GM23338 (cell line): ENCODE data around the gene ESRP2. TPM values are rescaled to one million over a fixed set of nuclear protein-coding genes. Genes with fewer than 3 reads are reported as not detected.

ENCODE experiments used
- ATAC-seq: fragments of 200-7000 bp; cut with Tn5 transposase; 3 replicates; pipeline ENCODE4 v1.9.1; 2020
- DNase-seq: peaks from one replicate; pipeline ENCODE4 v3.0.0-alpha.2; 2015; ENCODE audit warnings: low spot score
- H2AFZ ChIP-seq: fragments of 200-600 bp; sonication (generic); 2 replicates; pipeline ENCODE4 v1.8.0; 2016; ENCODE audit warnings: antibody characterized with exemption, mild to moderate bottlenecking, moderate library complexity
- H3F3A ChIP-seq: fragments of 200-600 bp; sonication (generic); replicated peaks from 2 replicates; pipeline ENCODE4 v1.8.0; 2017; ENCODE audit warnings: antibody characterized with exemption, mixed run types, low read depth
- H3K27ac ChIP-seq: fragments of 200-600 bp; sonication (generic); 2 replicates; pipeline ENCODE4 v1.6.1; 2016; ENCODE audit warnings: low read depth
- H3K27me3 ChIP-seq: fragments of 200-600 bp; sonication (generic); 2 replicates; pipeline ENCODE4 v1.8.0; 2016; ENCODE audit warnings: mild to moderate bottlenecking, mixed run types, moderate library complexity; ENCODE audit not compliant: insufficient read depth
- H3K36me3 ChIP-seq: fragments of 200-600 bp; sonication (generic); 2 replicates; pipeline ENCODE4 v1.8.0; 2016; ENCODE audit warnings: mild to moderate bottlenecking; ENCODE audit not compliant: insufficient read depth
- H3K4me1 ChIP-seq: fragments of 200-600 bp; sonication (generic); 2 replicates; pipeline ENCODE4 v1.8.0; 2016; ENCODE audit warnings: mild to moderate bottlenecking, moderate library complexity; ENCODE audit not compliant: insufficient read depth
- H3K4me2 ChIP-seq: fragments of 200-600 bp; sonication (generic); 2 replicates; pipeline ENCODE4 v1.7.1; 2017; ENCODE audit warnings: mixed run types
- H3K4me3 ChIP-seq: fragments of 200-600 bp; sonication (generic); 2 replicates; pipeline ENCODE4 v1.6.1; 2016; ENCODE audit warnings: mixed run types
- H3K79me2 ChIP-seq: fragments of 200-600 bp; sonication (generic); replicated peaks from 2 replicates; pipeline ENCODE4 v1.8.0; 2017; ENCODE audit warnings: mild to moderate bottlenecking; ENCODE audit not compliant: insufficient read depth
- H3K9me2 ChIP-seq: fragments of 200-600 bp; sonication (generic); 2 replicates; pipeline ENCODE4 v1.8.0; 2017; ENCODE audit not compliant: insufficient read depth
- H4K20me1 ChIP-seq: fragments of 200-600 bp; sonication (generic); replicated peaks from 2 replicates; pipeline ENCODE4 v1.8.0; 2017; ENCODE audit warnings: mild to moderate bottlenecking; ENCODE audit not compliant: insufficient read depth
- H3K27ac Mint-ChIP-seq: 2 replicates; pipeline ENCODE4 v1.8.0; 2020; ENCODE audit warnings: inconsistent platforms, mild to moderate bottlenecking, moderate library complexity, mixed read lengths
- H3K27me3 Mint-ChIP-seq: 3 replicates; pipeline ENCODE4 v1.8.0; 2022; ENCODE audit warnings: low read depth, mild to moderate bottlenecking, moderate library complexity, mixed read lengths, inconsistent platforms; ENCODE audit not compliant: insufficient read depth, poor library complexity
- H3K36me3 Mint-ChIP-seq: 3 replicates; pipeline ENCODE4 v1.8.0; 2021; ENCODE audit warnings: low read depth, mild to moderate bottlenecking, inconsistent platforms, moderate library complexity, mixed read lengths
- H3K4me1 Mint-ChIP-seq: 3 replicates; pipeline ENCODE4 v1.8.0; 2020; ENCODE audit warnings: mild to moderate bottlenecking, inconsistent platforms, mixed read lengths
- H3K4me3 Mint-ChIP-seq: 3 replicates; pipeline ENCODE4 v1.8.0; 2021; ENCODE audit warnings: moderate library complexity, mild to moderate bottlenecking, inconsistent platforms, mixed read lengths
- H3K9me3 Mint-ChIP-seq: 3 replicates; pipeline ENCODE4 v1.8.0; 2020; ENCODE audit warnings: moderate library complexity, mild to moderate bottlenecking, inconsistent platforms, mixed read lengths
- CREB1 ChIP-seq: fragments of 250-450 bp; sonication (Bioruptor Pico); IDR thresholded peaks from 2 replicates; pipeline ENCODE4 v1.5.0; 2020; ENCODE audit warnings: low read depth, mild to moderate bottlenecking, moderate library complexity
- CTCF ChIP-seq, 2 experiments: fragments of 200-600 bp in 1 of 2; sonication (generic) in 1 of 2; conservative IDR thresholded peaks; 2 replicates each; pipeline versions ENCODE4 v1.5.1 to v1.6.1; 2016 to 2017; ENCODE audit warnings: antibody characterized with exemption in 2 of 2, low read depth in 2 of 2, mild to moderate bottlenecking in 2 of 2, moderate library complexity in 1 of 2
- EZH2 ChIP-seq: fragments of 200-600 bp; sonication (generic); IDR thresholded peaks from one replicate; pipeline ENCODE4 v1.8.0; 2017; ENCODE audit warnings: antibody characterized with exemption, mild to moderate bottlenecking, low read depth; ENCODE audit not compliant: unreplicated experiment
- EZH2phosphoT487 ChIP-seq: fragments of 200-600 bp; sonication (generic); IDR thresholded peaks from one replicate; pipeline ENCODE4 v1.8.1; 2018; ENCODE audit warnings: antibody characterized with exemption; ENCODE audit not compliant: unreplicated experiment
- JUNB ChIP-seq: IDR thresholded peaks from one replicate; pipeline ENCODE4 v1.6.1; 2016; ENCODE audit warnings: antibody characterized with exemption; ENCODE audit not compliant: unreplicated experiment
- NANOG ChIP-seq: IDR thresholded peaks from 2 replicates; pipeline ENCODE4 v1.6.1; 2016; ENCODE audit warnings: antibody characterized with exemption, borderline replicate concordance
- POLR2AphosphoS5 ChIP-seq: IDR thresholded peaks from 2 replicates; pipeline ENCODE4 v1.6.1; 2016; ENCODE audit warnings: antibody characterized with exemption, low read depth
- STAT1 ChIP-seq: IDR thresholded peaks from one replicate; pipeline ENCODE4 v1.6.1; 2016; ENCODE audit warnings: antibody characterized with exemption; ENCODE audit not compliant: unreplicated experiment
- ZNF114 ChIP-seq: fragments of 250-450 bp; sonication (Bioruptor Pico); IDR thresholded peaks from 2 replicates; pipeline ENCODE4 v1.5.0; 2020; ENCODE audit warnings: mild to moderate bottlenecking, moderate library complexity
- ZNF331 ChIP-seq: fragments of 250-450 bp; sonication (Bioruptor Pico); IDR thresholded peaks from 2 replicates; pipeline ENCODE4 v1.5.0; 2020; ENCODE audit warnings: low read depth, mild to moderate bottlenecking, moderate library complexity
- polyA plus RNA-seq: library from polyadenylated mRNA; unstranded; fragments of >200 nt; fragmentation: Nextera tagmentation; extraction: Ambion mirVana; gene quantifications from 2 replicates; pipeline ENCODE4 v1.2.1, GENCODE V29; 2016
- total RNA-seq: library from RNA; depleted of rRNA; stranded (reverse); fragments of >200 nt; shearing (Covaris generic); gene quantifications from 2 replicates; pipeline ENCODE4 v1.2.3, GENCODE V29; 2014
- TF ChIP-seq, protein P1 (sequence below): IDR thresholded peaks from 2 replicates; pipeline ENCODE4 v1.6.1; 2016; ENCODE audit warnings: antibody characterized with exemption
- TF ChIP-seq, protein P2 (sequence below): fragments of 250-450 bp; sonication (Bioruptor Pico); IDR thresholded peaks from 2 replicates; pipeline ENCODE4 v1.5.0; 2020; ENCODE audit warnings: mild to moderate bottlenecking, moderate library complexity
- TF ChIP-seq, protein P3 (sequence below): IDR thresholded peaks from one replicate; pipeline ENCODE4 v1.6.1; 2018; ENCODE audit warnings: antibody characterized with exemption; ENCODE audit not compliant: unreplicated experiment

Gene ESRP2
- total and polyA plus RNA-seq, 2 experiments from 2014 or later: 16.2 to 44.0 TPM

DNA sequence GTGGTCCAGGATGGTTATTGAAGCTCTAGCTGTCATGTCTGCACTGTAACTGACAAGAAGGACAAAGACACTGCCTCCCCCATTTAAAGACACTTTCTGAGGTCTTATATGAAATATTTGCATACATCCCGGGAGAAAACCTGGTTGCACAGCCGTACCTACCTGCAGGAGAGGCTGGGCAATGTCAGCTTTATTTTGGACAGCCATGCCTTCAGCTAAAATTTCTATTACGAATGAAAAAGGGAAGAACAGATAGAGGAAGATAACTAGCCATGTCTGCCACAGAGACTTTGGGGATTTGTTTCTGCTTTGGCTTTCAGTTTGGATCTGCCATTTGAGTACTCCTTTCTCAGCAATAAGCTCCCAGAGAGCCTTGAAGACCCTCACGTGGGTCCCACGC lies 47.4 kb upstream of the ESRP2 start:
- Histone ChIP-seq H3K4me3 (no peak overlapping the region), H2AFZ (no peak overlapping the region), H3K27me3 (no peaks in the 10 kb centered on the region), H3K36me3 (no peaks in the 10 kb centered on the region), H3K4me1 (no peaks in the 10 kb centered on the region), H3K9me2 (no peaks in the 10 kb centered on the region), H3K4me2 (no peak overlapping the region), H3F3A (peaks cover 5% of the 10 kb centered on the region; the same call in 1 of the 2 replicates), H3K27ac (no peak overlapping the region), H3K79me2 (no peaks in the 10 kb centered on the region), H4K20me1 (peaks cover 6% of the 10 kb centered on the region; the same call in 1 of the 2 replicates)
- no peaks in the 10 kb centered on the region for H3K4me1 Mint-ChIP-seq
- ATAC-seq: no peak
- H3K4me3 Mint-ChIP-seq: no peak overlapping the region
- H3K9me3 Mint-ChIP-seq: no peaks in the 10 kb centered on the region; the same call in 2 of the 3 replicates
- peaks cover 32% of the 10 kb centered on the region for H3K36me3 Mint-ChIP-seq
- DNase-seq: no peak
- TF ChIP-seq CTCF (conservative IDR thresholded peaks at IDR 0.05; ENCODE audit: low read depth in 2 of 2) (no peak), ZNF331 (no peak), EZH2phosphoT487 (no peak), JUNB (no peak), CREB1 (CRISPR knock-in tag) (no peak), STAT1 (no peak), EZH2 (no peak), POLR2AphosphoS5 (no peak), ZNF114 (no peak), NANOG (no peak)
- TF ChIP-seq, protein P1, sequence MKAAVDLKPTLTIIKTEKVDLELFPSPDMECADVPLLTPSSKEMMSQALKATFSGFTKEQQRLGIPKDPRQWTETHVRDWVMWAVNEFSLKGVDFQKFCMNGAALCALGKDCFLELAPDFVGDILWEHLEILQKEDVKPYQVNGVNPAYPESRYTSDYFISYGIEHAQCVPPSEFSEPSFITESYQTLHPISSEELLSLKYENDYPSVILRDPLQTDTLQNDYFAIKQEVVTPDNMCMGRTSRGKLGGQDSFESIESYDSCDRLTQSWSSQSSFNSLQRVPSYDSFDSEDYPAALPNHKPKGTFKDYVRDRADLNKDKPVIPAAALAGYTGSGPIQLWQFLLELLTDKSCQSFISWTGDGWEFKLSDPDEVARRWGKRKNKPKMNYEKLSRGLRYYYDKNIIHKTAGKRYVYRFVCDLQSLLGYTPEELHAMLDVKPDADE: no peak
- TF ChIP-seq, protein P2, sequence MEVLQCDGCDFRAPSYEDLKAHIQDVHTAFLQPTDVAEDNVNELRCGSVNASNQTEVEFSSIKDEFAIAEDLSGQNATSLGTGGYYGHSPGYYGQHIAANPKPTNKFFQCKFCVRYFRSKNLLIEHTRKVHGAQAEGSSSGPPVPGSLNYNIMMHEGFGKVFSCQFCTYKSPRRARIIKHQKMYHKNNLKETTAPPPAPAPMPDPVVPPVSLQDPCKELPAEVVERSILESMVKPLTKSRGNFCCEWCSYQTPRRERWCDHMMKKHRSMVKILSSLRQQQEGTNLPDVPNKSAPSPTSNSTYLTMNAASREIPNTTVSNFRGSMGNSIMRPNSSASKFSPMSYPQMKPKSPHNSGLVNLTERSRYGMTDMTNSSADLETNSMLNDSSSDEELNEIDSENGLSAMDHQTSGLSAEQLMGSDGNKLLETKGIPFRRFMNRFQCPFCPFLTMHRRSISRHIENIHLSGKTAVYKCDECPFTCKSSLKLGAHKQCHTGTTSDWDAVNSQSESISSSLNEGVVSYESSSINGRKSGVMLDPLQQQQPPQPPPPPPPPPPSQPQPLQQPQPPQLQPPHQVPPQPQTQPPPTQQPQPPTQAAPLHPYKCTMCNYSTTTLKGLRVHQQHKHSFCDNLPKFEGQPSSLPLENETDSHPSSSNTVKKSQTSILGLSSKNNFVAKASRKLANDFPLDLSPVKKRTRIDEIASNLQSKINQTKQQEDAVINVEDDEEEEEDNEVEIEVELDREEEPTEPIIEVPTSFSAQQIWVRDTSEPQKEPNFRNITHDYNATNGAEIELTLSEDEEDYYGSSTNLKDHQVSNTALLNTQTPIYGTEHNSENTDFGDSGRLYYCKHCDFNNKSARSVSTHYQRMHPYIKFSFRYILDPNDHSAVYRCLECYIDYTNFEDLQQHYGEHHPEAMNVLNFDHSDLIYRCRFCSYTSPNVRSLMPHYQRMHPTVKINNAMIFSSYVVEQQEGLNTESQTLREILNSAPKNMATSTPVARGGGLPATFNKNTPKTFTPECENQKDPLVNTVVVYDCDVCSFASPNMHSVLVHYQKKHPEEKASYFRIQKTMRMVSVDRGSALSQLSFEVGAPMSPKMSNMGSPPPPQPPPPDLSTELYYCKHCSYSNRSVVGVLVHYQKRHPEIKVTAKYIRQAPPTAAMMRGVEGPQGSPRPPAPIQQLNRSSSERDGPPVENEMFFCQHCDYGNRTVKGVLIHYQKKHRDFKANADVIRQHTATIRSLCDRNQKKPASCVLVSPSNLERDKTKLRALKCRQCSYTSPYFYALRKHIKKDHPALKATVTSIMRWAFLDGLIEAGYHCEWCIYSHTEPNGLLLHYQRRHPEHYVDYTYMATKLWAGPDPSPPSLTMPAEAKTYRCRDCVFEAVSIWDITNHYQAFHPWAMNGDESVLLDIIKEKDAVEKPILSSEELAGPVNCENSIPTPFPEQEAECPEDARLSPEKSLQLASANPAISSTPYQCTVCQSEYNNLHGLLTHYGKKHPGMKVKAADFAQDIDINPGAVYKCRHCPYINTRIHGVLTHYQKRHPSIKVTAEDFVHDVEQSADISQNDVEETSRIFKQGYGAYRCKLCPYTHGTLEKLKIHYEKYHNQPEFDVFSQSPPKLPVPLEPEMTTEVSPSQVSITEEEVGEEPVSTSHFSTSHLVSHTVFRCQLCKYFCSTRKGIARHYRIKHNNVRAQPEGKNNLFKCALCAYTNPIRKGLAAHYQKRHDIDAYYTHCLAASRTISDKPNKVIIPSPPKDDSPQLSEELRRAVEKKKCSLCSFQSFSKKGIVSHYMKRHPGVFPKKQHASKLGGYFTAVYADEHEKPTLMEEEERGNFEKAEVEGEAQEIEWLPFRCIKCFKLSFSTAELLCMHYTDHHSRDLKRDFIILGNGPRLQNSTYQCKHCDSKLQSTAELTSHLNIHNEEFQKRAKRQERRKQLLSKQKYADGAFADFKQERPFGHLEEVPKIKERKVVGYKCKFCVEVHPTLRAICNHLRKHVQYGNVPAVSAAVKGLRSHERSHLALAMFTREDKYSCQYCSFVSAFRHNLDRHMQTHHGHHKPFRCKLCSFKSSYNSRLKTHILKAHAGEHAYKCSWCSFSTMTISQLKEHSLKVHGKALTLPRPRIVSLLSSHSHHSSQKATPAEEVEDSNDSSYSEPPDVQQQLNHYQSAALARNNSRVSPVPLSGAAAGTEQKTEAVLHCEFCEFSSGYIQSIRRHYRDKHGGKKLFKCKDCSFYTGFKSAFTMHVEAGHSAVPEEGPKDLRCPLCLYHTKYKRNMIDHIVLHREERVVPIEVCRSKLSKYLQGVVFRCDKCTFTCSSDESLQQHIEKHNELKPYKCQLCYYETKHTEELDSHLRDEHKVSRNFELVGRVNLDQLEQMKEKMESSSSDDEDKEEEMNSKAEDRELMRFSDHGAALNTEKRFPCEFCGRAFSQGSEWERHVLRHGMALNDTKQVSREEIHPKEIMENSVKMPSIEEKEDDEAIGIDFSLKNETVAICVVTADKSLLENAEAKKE (CRISPR knock-in tag): no peak
- TF ChIP-seq, protein P3, sequence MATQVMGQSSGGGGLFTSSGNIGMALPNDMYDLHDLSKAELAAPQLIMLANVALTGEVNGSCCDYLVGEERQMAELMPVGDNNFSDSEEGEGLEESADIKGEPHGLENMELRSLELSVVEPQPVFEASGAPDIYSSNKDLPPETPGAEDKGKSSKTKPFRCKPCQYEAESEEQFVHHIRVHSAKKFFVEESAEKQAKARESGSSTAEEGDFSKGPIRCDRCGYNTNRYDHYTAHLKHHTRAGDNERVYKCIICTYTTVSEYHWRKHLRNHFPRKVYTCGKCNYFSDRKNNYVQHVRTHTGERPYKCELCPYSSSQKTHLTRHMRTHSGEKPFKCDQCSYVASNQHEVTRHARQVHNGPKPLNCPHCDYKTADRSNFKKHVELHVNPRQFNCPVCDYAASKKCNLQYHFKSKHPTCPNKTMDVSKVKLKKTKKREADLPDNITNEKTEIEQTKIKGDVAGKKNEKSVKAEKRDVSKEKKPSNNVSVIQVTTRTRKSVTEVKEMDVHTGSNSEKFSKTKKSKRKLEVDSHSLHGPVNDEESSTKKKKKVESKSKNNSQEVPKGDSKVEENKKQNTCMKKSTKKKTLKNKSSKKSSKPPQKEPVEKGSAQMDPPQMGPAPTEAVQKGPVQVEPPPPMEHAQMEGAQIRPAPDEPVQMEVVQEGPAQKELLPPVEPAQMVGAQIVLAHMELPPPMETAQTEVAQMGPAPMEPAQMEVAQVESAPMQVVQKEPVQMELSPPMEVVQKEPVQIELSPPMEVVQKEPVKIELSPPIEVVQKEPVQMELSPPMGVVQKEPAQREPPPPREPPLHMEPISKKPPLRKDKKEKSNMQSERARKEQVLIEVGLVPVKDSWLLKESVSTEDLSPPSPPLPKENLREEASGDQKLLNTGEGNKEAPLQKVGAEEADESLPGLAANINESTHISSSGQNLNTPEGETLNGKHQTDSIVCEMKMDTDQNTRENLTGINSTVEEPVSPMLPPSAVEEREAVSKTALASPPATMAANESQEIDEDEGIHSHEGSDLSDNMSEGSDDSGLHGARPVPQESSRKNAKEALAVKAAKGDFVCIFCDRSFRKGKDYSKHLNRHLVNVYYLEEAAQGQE: no peak
- H3K27me3 Mint-ChIP-seq: no peaks in the 10 kb centered on the region
- H3K27ac Mint-ChIP-seq: no peak overlapping the region; the same call in 1 of the 2 replicates
